ENCODE results near the gene MFRP.

GRCh38 chr11:119380160-119380826 is 33.8 kb upstream of the MFRP start:
- TF ChIP-seq CTCF (IDR thresholded peaks at IDR 0.05; ENCODE audit: insufficient read depth, low read depth, low read length): no peak
- TF ChIP-seq EZH2 (IDR thresholded peaks at IDR 0.05; ENCODE audit: insufficient read depth, low read length): no peak

Data from astrocyte (in vitro differentiated cells and primary cell).